ENCODE measurements around the gene APOBEC3A. TPM values are rescaled to one million over a fixed set of nuclear protein-coding genes. Genes with fewer than 3 reads are reported as not detected.
"Not testable (repeated sequence)": the region's sequence is repeated elsewhere in the genome, so short reads cannot be mapped to it uniquely, and the experiment has no call there.

The APOBEC3A gene
- total RNA-seq, 2 experiments from 2014 or later: not detected

DNA sequence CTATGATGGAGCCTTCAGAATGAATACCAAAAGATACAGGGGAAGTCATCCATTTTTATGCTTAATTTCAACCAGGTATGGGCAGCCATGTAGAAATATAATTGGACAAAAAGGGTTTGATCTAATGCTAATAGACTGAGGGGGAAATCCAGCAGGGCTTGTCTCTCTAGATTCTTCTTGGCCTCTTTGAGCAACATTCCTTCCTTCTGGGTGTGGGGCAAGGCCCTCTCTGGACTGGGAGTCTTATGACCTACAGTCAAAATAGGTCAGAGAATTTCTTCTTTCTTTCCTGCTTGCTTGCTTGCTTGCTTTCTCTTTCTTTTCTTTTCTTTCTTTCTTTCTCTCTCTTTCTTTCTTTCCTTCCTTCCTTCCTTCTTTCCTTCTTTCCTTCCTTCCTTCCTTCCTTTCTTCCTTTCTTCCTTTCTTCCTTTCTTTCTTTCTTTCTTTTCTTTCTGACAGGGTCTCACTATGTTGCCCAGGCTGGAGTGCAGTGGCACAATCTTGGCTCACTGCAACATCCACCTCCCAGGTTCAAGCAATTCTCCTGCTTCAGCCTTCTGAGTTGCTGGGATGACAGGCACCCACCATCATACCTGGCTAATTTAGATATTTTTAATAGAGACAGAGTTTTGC, 11.6 kb upstream of the APOBEC3A start:
- H3K9me3 Mint-ChIP-seq; POLR2A ChIA-PET; DNase-seq; H3K4me3 Mint-ChIP-seq; H3K36me3 Mint-ChIP-seq (ENCODE audit: low read depth); CTCF ChIA-PET; H3K27ac Mint-ChIP-seq: not testable (repeated sequence)
- peaks cover 27% of the 10 kb centered on the region for H3K4me1 Mint-ChIP-seq
- peaks cover 35% of the 10 kb centered on the region for H3K27me3 Mint-ChIP-seq

DNA sequence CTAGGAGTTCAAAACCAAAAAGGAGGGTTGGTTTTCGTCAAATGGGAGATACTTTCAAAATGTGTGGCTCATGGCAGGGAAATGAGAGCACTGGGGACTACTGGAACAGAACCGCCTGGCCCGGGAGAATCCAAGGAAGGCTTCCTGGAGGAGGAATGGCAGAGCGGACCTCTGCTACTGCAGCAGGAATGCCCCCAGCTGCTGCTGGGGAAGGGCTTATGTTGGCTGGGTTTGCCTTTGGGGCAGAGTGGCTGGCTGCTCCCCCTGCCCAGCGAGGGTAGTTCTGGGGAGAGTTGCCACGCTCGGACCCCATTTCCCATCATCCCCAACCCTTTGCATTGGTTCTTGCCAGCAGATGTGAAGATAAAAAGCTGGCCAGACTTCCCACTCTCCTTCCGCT, 10.6 kb upstream of the APOBEC3A start:
- Mint-ChIP-seq H3K9me3 (no peaks in the 10 kb centered on the region), H3K27me3 (peaks cover 33% of the 10 kb centered on the region), H3K4me1 (peaks cover 18% of the 10 kb centered on the region), H3K27ac (no peak overlapping the region), H3K36me3 (ENCODE audit: low read depth) (no peaks in the 10 kb centered on the region), H3K4me3 (no peak overlapping the region)
- POLR2A ChIA-PET: no interaction called here
- no peak for DNase-seq
- CTCF ChIA-PET: no interaction called here

DNA sequence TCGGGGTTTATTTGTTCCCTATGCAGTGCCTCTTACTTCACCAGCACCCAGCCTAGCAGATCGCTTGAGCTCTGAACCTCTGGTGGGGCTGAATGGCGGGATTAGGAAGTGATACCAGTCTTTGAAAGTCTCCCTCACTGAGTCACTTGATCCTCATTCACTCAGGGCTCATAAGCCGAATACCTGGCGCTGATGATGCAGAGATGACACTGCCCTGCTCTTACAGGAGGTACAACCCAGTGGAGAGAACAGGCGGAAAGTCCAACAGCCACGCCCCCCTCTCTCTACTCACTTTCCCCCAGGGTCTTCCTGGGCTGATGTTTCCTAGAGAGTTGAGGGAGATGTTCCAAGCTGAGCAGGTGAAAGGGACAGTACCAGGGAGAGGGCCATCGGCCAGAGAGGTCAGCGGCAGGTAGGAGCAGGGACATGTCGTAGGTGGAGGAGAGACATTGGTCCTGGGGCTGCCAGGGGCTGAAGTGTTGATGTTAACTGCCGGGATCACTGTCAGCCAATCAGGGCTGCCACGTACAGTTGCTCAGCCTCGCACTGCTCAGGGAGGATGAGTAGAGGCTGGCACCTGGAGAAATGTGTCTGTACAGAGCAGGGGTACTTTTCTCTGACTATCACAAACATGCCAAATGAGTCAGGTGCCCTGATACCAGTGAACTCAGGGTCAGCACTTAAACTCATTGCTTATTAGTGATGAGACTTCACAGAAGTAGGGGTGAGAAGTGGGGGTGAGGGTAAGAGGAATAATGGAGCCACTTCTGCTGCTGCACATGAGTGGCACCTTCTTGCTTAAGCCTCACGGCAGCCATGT, 9.9 kb upstream of the APOBEC3A start:
- Mint-ChIP-seq H3K27ac (no peak overlapping the region), H3K27me3 (peaks cover 33% of the 10 kb centered on the region), H3K4me3 (no peak overlapping the region), H3K36me3 (ENCODE audit: low read depth) (no peaks in the 10 kb centered on the region), H3K4me1 (peaks cover 15% of the 10 kb centered on the region), H3K9me3 (no peaks in the 10 kb centered on the region)
- DNase-seq: no peak
- ChIA-PET CTCF (no interaction called here), POLR2A (no interaction called here)

DNA sequence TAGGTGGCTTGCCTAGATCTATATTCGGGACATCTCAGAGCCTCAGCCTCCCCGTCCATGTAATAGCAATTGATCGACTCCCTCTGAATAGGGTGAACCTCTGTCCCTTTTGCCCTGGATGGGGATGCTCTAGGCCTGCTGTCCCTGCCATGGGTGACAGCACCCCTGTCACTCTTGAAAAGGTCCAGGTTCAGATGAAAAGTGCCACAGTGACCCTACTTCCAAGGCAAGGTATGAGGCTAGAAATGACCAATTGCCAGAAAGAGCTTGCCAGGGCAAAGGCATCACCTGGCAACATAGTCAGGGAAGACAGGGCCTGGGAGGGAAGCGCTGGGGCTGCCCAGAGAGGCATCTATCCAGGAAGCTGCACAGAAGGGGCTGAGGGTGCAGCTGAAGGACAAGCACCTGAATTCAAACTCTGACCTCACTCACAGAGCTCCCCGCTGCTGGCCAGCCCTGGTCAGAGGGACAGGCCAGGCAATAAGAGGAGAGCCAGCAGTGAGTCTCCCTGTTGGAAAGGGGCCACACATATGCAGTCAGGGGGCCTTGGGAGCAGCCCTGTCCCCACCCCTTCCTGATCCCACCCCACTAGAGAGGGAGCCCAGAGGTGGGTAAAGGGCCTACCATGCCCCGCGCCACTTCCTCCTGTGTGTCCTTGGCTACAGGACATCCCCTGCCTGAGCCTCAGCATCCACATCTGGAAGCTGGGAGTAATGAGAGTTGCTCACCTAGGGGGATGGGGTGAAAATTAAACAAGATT, 9.0 kb upstream of the APOBEC3A start:
- Mint-ChIP-seq H3K27me3 (peaks cover 32% of the 10 kb centered on the region), H3K36me3 (ENCODE audit: low read depth) (no peaks in the 10 kb centered on the region), H3K4me1 (peaks cover 14% of the 10 kb centered on the region), H3K4me3 (no peak overlapping the region), H3K27ac (no peak overlapping the region), H3K9me3 (no peaks in the 10 kb centered on the region)
- POLR2A ChIA-PET: no interaction called here
- CTCF ChIA-PET: no interaction called here
- DNase-seq: no peak

DNA sequence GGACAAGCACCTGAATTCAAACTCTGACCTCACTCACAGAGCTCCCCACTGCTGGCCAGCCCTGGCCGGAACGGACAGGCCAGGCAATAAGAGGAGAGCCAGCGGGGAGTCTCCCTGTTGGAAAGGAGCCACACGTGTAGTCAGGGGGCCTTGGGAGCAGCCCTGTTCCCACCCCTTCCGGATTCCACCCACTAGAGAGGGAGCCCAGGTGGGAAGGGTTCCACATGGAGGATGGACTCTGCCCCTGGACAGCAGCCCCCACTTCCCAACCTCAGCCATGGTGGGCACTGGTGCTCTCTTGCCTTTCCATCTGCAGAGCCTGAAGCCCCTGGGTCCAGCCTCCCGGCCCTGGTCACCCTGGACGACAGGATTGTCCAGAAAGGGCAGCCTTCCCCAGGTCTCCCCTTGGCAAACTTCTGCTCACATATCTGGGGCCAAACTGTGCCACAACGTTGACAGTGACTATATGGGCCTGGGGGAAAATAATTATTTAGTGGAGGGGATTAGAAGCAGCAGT, 7.5 kb upstream of the APOBEC3A start:
- peaks cover 20% of the 10 kb centered on the region for H3K4me1 Mint-ChIP-seq

DNA sequence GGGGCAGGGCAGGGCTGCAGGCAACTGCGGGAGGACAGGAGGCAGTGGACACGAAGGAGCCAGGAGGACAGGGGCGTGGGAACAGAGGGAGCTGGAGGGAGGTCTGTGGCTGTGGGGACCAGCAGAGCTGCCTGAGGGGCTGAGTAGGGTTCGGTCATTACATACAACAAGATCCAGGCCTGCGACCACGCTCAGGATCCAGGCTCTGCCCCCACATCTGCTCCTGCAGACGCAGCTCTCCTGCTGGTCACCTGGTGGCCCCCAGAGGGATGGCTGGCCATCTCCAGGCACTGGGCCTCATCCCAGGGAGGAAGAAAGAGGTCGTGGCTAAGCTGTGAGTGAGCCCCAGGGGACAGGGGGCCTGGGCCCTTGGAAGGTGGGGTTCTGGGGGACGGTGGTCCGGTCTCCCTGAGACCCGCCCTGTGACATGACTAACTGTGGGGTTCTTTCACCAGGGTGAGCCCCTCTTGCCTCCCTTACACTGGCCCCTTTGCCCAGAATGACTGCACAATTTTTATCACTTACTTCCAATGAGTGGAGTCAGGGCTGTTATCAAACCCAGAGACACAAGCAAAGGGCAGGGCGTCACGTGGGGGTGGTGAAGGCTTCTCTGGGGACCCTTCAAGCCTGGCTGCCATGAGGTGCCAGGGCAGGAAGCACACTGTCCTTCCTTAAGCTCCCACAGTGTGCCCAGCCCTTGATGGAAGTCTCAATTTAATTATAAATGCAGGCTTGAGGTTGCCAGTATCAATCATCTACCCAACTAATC, 6.7 kb upstream of the APOBEC3A start:
- H3K4me1 Mint-ChIP-seq: peaks cover 24% of the 10 kb centered on the region
- no peaks in the 10 kb centered on the region for H3K36me3 Mint-ChIP-seq (ENCODE audit: low read depth)
- ChIA-PET POLR2A (no interaction called here), CTCF (interaction anchor here (1.1 to 2.1 kb wide), 3 partner anchors 8 to 80 kb away, joined by 3 to 10 read pairs (median 5); no protein-coding TSS in a partner anchor)
- H3K27me3 Mint-ChIP-seq: peaks cover 16% of the 10 kb centered on the region
- H3K27ac Mint-ChIP-seq: no peak overlapping the region
- H3K4me3 Mint-ChIP-seq: no peak overlapping the region
- no peaks in the 10 kb centered on the region for H3K9me3 Mint-ChIP-seq
- DNase-seq: no peak

More for the DNA sequence above, 7.5 kb upstream of the APOBEC3A start:
- POLR2A ChIA-PET: no interaction called here
- no peaks in the 10 kb centered on the region for H3K36me3 Mint-ChIP-seq (ENCODE audit: low read depth)
- no peak for DNase-seq
- CTCF ChIA-PET: interaction anchor here (0.6 to 2.1 kb wide), 4 partner anchors 8 to 283 kb away, joined by 3 to 10 read pairs (median 3); no protein-coding TSS in a partner anchor
- H3K27me3 Mint-ChIP-seq: peaks cover 20% of the 10 kb centered on the region
- H3K27ac Mint-ChIP-seq: no peak overlapping the region
- no peaks in the 10 kb centered on the region for H3K9me3 Mint-ChIP-seq
- no peak overlapping the region for H3K4me3 Mint-ChIP-seq

DNA sequence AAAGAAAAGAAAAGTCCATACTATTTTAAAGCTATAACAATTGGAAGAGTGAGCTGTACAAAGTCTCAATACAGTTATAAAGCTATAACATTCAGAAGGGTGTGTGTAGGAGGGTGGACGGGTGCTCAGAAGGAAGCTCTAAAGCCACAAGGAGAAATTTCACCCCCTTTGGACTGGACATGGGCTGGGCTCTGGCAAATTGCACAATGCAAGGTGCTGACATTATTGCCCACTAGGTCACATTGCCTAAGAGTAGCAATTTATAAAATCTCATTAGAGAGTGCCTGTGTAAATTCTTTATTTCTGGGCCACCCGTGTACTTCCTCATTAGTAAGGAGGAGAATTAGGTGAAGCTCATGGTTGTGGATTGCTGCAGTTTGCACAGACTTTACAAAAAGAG, 5.7 kb upstream of the APOBEC3A start:
- ChIA-PET POLR2A (no interaction called here), CTCF (interaction anchor here (0.6 to 2.1 kb wide), 4 partner anchors 9 to 1359 kb away, joined by 3 to 10 read pairs (median 4); no protein-coding TSS in a partner anchor)
- Mint-ChIP-seq H3K4me1 (peaks cover 25% of the 10 kb centered on the region), H3K27ac (no peak overlapping the region), H3K9me3 (no peaks in the 10 kb centered on the region), H3K27me3 (peaks cover 8% of the 10 kb centered on the region), H3K36me3 (ENCODE audit: low read depth) (no peaks in the 10 kb centered on the region), H3K4me3 (no peak overlapping the region)
- DNase-seq: no peak

DNA sequence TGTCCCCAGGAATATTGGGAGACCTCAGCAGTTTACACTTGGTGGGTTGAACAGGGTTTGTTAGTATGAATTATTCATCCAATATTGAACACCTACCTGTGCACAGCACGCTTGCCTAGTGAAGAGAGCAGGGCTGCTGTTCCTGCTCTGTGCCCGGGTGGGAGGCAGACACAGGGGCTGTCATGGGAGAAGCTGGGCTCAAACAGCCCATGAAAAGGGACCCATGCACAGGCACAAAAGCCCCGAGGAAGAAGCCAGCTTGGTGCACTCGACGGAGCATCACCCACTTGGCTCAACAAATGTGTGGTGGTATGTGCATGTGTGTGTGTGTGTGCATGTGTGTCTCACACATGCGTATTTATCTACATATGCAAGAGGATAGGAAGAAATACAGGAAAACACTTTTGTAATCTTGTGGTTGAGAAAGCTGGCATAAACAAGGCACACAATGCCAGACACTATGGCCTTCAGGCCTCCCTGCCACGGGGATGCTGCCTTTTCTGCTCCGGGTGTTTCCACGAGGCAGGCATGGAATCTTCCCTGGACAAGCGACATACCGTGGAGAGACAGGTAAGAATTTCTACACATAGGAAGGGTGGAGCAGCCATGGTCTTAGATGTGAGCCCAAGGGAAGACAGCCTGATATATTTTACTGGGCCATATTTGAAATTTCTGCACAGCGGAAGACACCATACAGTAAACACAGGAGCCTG, 5.0 kb upstream of the APOBEC3A start:
- peaks cover 8% of the 10 kb centered on the region for H3K27me3 Mint-ChIP-seq
- no peak overlapping the region for H3K4me3 Mint-ChIP-seq
- POLR2A ChIA-PET: no interaction called here

DNA sequence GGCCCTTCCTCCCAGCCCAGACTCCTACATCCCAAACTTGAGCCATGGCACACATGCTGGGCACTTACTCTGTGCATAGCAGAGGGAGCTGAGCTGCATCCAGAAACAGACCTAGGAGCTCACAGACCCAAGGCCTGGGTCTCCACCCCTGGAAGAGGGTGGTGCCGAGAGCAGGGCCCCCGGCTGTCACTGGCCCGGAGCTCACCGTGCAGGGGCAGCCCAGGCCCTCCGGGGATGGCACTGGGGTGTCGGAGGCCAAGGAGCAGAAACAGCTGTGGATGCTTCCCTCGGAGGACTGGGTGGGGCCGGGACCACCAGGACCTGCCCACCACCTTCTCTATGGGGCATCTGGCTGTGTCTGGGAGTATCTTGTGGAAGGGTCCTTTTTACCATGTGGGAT, 4.3 kb upstream of the APOBEC3A start:
- no peak overlapping the region for H3K27ac Mint-ChIP-seq
- no peak for DNase-seq
- H3K36me3 Mint-ChIP-seq (ENCODE audit: low read depth): no peaks in the 10 kb centered on the region
- no peaks in the 10 kb centered on the region for H3K9me3 Mint-ChIP-seq
- POLR2A ChIA-PET: no interaction called here
- H3K27me3 Mint-ChIP-seq: peaks cover 2% of the 10 kb centered on the region
- CTCF ChIA-PET: interaction anchor here (2.0 to 2.1 kb wide), 2 partner anchors 10 to 83 kb away, joined by 8 to 13 read pairs; no protein-coding TSS in a partner anchor
- H3K4me1 Mint-ChIP-seq: peaks cover 25% of the 10 kb centered on the region
- H3K4me3 Mint-ChIP-seq: no peak overlapping the region

More for the DNA sequence above, 5.0 kb upstream of the APOBEC3A start:
- Mint-ChIP-seq H3K4me1 (peaks cover 25% of the 10 kb centered on the region), H3K9me3 (no peaks in the 10 kb centered on the region), H3K36me3 (ENCODE audit: low read depth) (no peaks in the 10 kb centered on the region), H3K27ac (peak overlapping the region; percentile 66)
- DNase-seq: no peak
- CTCF ChIA-PET: interaction anchor here (0.6 to 2.1 kb wide), 6 partner anchors 9 to 1360 kb away, joined by 3 to 13 read pairs (median 6); no protein-coding TSS in a partner anchor

DNA sequence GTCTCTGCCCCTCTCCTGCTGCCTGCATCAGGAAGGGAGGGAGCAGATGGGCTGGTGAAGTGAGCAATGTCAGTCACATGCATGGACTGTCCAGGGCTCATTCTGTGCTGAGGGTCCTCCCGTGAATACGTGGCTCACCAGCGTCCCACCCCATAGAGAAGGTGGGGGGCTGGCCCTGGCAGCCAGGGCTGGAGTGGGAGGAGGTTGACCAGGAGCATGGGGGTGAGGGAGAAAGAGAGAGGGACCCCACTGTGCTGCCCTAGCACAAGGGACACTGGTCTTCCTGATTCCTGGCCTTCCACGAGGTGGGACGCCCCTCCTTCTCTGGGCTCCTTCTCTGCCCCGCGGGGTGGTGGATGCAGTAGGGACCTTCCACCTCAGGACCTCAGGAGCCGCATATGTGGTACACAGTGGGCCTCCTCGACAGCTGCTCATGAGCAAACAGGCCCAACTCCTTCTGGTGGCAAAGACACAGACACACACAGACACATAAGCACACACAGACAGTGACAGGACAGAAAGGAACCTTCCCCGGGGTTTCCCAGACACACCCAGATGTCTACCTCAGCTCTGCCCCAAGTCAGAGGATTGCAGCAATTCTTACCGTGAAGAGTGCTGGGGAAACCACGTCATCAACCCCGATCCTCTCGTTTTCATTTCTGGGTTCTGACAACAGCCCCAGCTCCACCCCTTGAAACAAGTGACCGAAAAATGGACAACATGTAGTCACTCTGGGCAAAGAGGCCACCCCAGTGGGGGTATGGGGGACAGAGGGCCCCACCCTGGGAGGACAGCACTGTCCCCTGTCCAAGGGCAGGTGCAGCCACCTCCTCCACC, 3.6 kb upstream of the APOBEC3A start:
- DNase-seq: peak; percentile 69
- H3K9me3 Mint-ChIP-seq: no peaks in the 10 kb centered on the region
- no peaks in the 10 kb centered on the region for H3K36me3 Mint-ChIP-seq (ENCODE audit: low read depth)
- peaks cover 27% of the 10 kb centered on the region for H3K4me1 Mint-ChIP-seq
- H3K27me3 Mint-ChIP-seq: no peaks in the 10 kb centered on the region
- H3K27ac Mint-ChIP-seq: peak overlapping the region; percentile 71
- peak overlapping the region; percentile 25 for H3K4me3 Mint-ChIP-seq
- POLR2A ChIA-PET: no interaction called here
- CTCF ChIA-PET: interaction anchor here (0.6 to 2.1 kb wide), 4 partner anchors 11 to 84 kb away, joined by 4 to 13 read pairs (median 6); no protein-coding TSS in a partner anchor

DNA sequence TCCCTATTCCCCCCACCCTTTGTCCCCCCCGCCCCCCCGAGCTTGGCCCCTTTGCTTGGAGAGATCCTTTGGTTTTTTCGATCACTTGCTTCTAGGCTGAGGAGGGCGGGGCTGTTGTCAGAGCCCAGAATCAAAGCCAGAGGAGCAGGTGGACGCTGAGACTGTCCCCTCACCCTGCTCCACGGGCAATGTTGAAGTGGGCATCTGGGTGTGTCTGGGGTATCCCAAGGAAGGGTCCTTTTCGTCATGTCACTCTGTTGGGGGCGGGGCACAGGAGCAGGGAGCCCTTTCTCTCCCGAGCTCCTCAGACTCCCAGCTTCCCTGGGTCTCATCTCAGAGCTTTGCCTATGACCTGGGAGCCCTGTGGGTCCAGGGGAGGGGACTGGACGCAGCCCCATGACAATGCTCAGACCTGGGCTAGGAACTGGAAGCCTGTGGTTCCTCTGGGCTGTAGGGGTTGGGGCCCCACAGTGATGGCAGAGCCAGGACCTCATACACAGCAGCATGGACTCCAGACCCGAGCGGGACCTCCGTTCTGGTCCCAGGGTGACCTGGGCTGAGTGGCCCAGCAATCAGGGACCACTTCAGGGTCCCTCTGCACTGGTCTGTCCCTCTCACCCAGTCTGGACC, 2.9 kb upstream of the APOBEC3A start:
- ChIA-PET CTCF (interaction anchor here (1.3 to 2.1 kb wide), 4 partner anchors 11 to 85 kb away, joined by 3 to 13 read pairs (median 6); no protein-coding TSS in a partner anchor), POLR2A (no interaction called here)
- no peaks in the 10 kb centered on the region for H3K36me3 Mint-ChIP-seq (ENCODE audit: low read depth)
- no peaks in the 10 kb centered on the region for H3K27me3 Mint-ChIP-seq
- no peaks in the 10 kb centered on the region for H3K9me3 Mint-ChIP-seq
- peak overlapping the region; percentile 78 for H3K27ac Mint-ChIP-seq
- H3K4me3 Mint-ChIP-seq: no peak overlapping the region
- H3K4me1 Mint-ChIP-seq: peaks cover 31% of the 10 kb centered on the region
- no peak for DNase-seq

All from activated CD4-positive, alpha-beta T cell treated with anti-CD3 and anti-CD28 coated beads, Interleukin-2, amount 10 ng/mL, durations not matched to agents 7 days and 5 days (primary cell).